NCI-H446 (cell line): Measurements from ENCODE around the gene PRPF18.
A peak's percentile ranks its signal among the peaks of the same experiment; 100 is the strongest.

Source experiments
- DNase-seq, 2 experiments: peaks; one replicate each; lab custom pipeline; 2025; lab: John Stamatoyannopoulos, UW

PRPF18 gene

DNA sequence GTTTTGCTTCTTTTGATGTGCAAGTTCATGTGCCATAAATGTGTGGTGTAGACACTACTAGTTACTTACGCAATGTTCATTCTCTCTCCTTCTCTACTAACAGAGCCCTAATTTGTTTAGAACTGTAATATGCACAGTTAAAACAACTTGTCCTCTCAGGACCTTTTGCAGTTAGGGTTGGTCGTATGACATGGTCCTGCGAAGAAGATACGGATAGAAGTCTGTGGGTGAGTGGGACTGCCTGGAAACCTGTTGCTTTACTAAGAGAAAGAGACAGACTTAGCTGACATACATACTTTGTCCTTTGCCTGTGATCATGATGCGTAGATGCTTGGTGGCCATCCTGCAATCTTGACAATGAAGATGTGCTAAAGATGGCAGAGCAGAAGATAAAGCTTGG is 51.1 kb downstream of the PRPF18 start:
- no peak for DNase-seq

DNA sequence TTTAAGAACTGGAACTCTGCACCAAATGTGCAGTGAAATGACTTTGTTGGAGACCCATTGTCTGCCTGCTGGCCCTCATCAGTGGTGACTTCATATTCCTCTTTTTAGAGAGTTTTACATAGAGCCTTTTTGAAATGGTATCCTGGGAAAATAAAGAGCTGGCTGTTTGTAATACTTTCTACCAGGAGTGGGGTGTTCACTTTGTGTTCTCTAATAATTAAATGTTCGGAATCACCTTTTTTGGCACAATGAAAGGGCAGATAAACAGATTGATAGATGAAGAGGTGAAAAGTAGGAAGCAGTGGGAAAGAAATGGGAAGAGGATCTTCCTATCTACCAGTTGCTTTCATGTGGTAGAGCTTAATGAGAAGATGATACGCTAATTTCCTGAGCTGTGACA is 55.5 kb downstream of the PRPF18 start:
- DNase-seq = no peak

DNA sequence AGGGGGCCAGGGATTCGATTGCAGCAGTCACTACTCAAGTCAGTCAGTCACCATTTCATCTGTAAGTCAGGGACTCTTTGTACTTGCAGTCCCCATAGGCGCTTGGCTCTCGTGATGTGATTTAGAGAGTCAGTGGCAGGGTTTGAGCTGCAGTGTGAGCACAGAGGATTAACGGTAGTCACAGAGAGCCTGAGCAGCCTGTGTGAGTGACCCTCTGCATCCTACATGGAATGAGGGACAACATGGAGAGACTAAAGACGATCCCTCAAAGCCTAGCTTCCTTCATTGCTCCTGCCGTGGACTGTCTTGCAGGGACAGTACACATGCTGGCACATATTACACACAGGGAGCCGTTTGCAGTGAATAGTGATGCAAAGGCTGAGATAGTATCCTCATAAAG is 56.3 kb downstream of the PRPF18 start:
- no peak for DNase-seq

DNA sequence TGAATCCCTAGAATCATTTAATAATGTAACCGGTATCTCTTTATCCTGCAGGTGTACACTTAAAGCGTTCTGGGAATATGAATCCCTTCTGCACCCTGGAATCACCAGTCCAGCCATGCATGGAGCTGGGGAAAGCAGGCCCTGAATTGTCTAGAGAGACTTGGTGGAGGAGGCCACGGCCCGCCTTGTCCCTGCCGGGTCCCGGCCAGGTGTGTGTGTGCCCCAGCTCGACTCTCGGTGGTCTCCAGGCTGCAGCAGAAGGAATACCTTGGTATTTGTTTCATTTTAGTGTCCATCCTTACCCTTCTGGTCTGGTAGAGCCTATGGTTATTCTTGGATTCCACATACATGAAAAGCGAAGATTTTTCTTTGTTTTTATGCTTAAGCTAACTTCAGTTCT is 58.1 kb downstream of the PRPF18 start:
- DNase-seq = no peak

DNA sequence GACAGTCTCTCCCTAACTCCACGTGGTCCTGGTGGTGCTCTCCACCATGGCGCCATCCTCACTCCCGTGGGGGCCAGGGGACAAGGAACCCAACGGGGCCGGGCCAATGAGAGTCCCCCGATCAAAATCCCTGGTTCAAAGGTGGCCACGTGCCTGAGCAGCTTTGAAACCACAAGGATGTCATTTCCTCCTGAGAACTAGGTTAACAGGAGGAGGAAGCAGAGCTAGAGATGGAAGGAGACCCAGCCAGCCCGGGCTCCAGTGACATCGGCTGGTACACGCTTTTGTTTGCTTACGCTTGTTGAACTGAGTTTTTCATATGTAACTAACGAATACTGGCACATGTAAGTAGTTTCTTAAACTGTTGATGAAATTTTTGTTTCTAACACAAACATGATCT is 61.7 kb downstream of the PRPF18 start:
- no peak for DNase-seq

DNA sequence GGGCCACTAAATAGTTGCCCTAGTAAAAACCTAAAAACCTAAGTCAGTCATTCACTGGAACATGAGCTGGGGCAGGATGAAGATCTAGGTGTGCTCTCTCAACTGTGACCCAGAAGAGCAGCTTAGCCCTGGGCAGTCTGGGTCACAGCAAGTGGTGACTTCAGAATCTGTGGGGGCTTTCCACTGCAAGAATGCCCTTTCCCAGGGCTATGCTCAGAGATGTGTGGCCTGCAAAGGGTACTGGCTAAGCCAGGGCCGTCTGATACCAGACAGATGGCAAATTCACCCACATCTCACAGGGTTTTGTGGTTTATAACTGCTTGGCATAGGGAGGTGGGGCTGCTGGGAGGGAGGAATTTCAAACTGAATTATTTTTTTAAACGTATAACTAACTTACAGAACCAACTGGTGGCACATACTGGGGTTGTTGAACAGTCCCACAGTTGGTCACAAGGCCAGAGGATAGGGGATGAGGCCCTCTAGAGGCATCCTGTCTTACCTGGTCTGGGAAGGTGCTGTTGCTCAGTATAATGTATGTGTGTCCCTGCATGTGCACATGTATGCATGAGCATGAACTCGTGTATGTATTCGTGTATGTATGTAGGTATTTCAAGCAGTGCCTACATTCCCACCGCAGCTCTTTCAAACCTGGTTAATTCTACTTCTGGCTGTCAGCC is 63.2 kb downstream of the PRPF18 start:
- DNase-seq = no peak

DNA sequence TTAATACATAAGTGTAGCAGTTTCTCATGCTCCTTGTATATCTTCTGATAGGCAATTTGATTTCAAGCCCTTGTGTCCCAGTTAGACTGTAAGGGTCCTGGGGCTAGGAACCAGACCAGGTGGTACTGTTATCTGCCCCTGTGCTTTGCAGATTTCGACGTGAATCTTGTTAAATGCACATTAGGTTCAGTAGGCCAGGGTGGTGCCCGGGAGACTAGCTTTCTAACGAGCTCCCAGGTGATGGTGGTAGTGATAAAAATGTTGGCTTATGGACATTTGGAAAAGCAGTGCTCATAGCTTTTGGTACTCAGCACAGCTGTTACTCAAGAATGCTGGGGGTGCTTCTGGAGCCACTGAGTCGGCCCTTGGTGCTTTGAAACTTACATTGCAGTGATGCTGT is 64.2 kb downstream of the PRPF18 start:
- DNase-seq = no peak

DNA sequence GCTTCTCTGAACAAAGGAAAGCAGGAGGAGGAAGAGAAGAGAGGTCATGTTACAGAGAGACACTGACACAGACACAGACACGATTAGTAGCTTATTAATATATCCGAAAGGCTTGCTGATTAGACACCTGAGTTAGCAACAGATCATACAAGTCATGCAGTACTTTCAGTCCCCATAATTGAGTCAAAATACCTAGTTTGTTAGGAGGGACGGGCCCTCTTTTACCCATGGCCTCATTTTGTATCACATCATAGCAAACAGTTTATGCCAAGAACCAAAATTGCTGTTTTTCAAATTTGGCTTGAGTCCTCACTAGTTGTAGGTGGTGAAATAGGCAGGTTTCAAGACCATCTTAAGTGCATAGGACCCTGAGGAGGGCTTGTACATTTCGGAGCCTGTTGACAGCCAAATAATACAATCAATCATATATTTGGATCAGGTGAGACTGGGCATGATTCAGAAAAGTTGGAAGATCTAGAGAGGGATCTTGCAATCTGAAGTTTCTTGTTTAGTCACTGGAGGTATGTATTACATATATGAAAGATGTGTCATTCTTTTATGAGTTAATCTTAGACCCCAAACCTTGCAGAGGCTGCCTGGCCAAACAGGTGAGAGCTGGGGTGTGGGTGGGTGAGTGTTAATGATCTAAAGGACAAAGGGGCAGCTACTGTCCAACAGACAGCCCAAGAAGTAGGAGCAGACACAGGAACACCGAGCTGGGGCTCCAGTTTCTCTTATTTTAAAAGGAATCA is 65.4 kb downstream of the PRPF18 start:
- DNase-seq = no peak

DNA sequence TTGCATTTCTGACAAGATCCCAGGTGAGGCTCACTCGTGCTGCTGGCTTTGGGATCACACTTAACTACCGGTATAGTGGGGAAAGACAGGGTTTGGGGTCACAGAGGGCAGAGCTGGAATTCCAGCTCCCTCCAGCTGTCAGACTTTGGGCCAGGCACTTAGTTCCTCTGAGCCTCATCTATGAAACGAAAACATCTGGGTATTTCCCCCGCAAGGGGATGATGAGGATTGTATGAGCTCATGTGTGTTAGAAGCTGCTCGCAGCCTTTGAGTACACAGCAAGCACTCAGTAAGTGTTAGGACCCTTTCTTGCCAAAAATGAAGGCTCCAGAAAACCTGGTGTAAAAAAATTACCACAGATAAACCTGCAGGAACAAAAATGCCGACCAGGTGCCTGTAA is 66.1 kb downstream of the PRPF18 start:
- DNase-seq = no peak

DNA sequence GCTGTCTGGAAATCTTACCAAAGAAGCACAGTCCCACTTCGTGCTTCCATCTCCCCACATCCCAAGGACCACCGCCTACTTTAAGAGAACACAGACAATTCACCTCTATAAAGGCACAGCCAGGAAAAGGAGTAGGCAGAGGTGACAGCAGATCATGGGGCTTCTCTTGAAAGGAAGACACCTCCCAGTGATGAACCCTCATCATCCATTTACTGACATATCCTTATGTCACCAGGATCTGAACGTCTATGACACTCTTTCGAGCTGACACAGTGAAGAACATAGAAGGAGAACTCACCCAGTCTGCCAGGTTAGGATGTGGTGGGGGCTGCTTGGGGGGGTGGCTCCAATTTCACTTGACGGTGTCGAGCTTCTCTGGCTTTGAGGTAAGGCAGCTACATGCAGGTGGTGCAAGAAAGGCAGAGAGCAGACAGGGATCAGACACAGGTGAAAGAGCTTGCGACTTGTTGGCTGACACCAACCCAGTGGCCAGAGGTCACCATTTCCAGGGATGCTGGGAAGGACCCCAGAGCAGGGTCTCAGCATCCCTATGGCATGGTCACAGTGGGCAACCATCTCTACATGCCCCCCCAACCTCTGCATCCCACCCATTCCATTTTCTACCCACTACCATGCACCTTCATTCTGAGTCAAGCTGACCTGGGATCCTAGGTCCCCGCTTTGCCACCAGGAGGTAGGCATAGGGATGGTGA is 67.5 kb downstream of the PRPF18 start:
- DNase-seq = no peak

DNA sequence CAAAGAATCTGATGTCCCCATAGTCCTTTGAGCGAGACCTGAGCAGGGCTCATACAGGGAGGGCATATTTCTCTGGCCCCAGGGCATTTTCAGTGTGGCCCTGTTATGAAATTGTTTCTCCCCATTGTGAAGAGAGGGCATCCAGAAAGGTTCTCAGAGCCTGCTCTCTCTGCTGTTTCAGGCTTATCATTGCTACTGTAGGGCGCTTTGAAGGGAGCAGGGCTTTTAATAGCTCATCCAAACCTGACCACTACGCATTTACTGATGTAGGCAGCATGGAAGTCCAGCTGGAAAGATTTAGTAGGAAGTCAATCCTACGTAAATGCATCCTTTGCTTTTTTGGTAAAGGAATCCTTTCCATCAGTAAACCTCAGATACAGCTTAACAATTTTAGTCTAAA is 68.1 kb downstream of the PRPF18 start:
- no peak for DNase-seq

DNA sequence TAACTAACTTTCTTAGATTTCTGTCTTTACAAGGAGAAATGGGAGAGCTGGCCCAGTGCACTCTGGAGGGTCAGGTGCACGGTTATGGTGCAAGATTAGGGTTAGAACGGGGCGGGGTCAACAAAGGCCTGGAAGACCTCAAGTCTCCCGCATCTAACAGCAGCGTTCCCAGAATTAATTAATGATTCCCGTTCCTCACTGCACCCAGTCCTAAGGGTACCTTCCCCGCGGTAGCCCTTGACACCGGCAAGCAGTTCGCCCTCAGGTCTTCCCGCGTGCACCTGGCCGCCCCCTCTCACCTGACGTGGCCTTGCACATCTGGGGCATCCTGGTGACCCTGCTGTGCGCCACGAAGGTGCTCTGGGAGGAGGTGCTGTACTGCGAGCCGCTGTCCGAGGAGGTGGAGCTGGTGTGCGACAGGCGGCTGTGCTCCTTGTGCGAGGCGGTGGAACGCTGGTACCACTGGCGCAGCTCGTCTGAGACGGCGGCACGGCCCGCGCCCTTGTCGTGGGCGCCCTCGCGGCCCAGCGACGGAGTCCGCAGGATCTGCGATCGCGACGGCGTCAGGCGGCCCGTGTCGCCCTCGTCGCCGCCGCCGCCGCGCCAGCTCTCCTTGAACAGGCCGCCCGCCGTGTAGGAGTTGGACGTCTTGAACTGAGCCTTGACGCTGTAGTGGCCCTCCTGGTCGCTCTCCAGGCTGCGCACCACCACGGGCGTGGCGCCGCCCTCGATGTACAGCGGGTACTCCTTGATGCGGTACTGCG is 69.8 kb downstream of the PRPF18 start:
- no peak for DNase-seq

DNA sequence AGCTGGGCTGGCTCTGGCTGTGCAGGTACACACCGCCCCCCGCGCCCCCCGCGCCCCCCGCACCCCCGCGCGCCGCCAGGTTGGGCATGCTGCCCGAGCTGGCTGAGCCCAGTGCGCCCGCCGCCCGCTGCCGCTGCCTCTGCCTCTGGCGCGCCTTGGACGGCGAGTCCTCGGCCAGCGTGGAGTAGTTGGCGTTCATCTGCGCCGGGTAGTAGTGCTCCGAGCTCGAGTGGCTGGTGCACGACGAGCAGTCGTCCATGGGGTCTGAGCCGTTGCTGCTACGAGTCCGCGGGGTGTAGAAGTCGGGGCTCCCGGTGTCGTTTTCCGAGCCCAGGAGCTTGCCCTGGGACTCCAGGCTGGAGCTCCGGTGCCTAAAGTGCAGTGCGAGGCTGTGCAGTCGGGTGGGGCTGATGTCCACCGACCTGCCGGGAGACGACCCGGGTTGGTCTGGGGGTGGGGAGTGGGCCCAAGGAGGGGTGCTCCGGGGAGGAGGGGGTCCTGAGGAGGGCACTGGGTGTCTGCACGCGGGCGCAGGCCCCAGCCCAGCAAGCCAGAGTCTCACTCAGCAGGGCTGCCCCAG is 70.4 kb downstream of the PRPF18 start:
- no peak for DNase-seq

DNA sequence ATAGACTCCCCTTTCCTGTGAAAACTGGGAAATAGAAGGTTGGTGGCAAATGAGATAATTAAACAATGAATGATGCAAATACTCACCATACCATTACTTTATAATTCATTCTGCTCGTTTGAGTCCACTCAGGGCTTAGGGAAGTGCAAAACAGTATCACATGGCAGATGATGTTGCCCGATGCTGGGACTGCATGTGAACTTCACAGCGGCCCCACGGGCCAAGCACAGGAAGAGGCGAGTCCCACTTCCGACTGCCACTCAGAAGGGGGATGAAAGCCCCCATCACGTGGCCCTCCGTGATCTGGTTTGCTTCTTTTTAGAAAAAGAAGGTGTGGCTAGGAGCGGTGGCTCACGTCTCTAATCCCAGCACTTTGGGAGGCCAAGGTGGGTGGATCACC is 71.5 kb downstream of the PRPF18 start:
- no peak for DNase-seq

DNA sequence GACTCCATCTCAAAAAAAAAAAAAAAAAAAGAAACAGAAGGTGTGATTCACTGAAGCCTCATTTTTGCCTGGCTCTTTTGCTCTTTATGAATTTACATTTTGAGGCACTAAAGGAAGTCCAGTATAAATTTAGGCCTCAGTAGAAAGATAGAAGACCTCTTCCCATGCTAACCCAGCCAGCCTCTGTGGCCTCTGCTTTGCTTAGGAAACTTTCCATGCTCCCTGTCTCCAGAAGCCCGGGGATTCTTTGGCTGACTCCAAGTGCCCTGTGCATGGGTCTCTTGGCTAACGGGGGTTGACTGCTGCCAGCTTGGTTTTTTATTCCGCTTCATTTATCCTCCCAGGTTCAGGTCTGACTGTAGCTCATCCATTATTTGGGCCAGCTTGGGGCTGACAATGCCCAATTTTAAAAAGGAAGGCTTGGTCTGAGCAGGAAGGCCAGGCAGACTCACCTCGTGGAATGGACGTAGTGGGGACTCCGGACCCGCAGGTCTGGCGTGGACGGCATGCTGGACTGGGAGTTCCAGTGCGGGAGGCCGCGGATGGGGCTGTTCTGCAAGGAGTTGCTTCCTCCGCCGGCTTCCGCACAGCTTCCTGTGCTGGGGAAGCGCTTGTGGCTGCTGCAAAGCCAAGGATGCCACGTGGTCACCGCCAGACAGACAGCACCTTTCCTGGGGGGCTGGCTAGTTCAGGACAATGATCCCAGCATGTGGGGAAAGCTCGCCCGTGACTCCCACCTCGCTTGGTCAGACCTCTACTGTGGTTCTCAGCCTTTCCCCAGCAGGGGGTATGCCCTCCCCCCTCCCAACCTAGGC is 72.3 kb downstream of the PRPF18 start:
- DNase-seq = peak in 1 of 2 experiments; percentile 38

DNA sequence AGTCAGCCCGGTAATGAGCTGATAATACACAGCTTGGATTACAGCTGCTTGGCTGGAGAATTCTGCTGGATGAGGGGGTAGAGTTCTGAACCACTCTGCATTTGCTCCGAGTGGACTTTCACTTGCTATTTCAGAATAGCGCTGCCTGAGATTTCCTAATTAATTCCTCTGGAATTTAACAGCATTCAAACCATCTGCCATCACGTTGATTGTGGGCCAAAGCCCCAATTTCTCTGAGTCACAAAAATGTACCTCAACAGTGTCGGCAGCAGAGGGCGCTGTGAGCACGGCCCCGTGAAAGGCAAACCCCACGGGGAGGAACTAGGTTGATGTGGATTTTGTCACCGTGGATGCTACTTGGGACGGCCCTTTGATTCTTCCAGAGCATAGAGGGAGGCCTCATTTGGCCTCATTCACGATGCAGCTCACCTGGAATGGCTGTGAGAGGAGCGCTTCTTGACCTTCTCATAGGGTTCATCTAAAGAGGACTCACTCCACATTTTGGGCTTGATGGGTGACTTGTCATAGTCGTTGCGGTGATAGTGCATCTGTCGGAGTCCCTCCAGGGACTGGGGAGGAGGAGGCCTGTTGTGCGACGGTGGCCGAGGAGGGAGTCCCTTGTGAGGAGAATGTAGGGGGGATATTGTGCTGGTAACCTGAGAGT is 73.3 kb downstream of the PRPF18 start:
- DNase-seq = peak; percentile 72 to 78

DNA sequence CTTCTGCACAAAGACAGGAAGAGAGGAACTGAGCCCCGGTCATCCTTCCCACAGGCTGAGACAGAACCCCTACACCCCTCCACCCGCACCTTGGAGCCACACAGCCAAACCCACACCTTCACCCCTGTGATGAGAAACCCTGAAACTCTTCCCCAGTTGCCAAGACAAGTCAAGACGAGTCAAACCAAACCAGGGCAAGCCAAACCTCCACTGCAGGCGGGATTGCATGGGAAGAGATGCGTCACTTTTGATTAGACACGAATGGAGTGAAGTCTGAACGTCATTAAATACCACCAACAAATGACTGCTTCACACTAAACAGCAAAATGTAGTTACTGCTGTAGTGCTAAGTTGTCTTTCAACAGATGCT is 73.8 kb downstream of the PRPF18 start:
- DNase-seq = no peak

DNA sequence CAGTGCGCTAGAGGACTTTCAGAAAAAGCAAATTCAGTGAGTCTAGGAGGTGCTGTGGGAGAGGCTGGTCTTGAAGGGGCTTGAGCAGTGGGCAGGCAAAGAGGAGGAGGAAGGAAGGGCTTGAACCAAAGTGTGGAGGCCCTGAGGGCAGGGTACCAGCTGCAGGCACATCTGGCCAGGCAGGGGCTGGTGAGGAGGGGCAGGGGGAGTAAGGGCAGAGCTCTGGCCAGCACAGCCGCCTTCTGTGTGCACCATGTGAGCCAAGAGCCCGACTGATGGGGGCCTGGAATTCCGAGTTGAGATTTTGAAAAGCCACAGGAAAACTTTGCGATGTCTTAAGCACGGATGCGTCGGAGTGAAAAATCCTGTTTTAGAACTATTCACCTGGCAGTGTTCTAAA is 74.5 kb downstream of the PRPF18 start:
- DNase-seq = no peak

DNA sequence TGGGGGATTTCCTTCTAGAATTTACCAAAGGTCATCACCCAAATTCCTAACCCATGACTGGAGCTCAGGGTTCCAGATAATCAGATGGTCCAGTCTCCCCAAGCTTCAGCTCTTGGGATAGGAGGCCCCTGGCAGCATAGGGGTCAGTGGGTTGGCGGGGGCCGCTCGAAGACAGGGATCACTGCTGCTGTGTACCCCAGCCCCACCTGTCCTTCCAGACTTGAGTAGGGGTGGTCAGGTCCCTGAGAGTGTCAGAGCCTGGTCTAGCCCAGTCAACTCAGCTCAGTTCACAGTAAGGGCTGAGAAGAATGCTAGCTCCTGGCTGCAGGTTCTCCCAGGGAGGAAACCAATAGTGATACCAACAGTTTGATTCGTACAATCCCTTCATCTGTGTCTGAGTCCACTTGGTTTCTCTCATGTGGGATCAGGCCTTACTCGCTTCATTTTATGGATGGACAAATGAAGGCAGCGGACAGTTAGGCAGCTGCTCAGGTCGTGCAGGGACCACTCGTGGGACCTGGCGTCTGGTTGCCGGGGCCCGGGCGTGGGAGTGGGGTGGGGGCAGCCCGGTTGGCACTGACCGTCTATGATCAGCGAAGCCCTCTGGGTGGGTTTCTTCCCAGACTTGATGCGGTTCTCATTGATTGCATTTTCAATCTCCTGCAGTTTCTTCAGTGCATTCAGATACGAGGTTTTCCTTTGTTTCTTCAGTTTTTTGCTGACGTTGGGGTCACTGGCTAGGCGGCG is 78.9 kb downstream of the PRPF18 start:
- DNase-seq = no peak

DNA sequence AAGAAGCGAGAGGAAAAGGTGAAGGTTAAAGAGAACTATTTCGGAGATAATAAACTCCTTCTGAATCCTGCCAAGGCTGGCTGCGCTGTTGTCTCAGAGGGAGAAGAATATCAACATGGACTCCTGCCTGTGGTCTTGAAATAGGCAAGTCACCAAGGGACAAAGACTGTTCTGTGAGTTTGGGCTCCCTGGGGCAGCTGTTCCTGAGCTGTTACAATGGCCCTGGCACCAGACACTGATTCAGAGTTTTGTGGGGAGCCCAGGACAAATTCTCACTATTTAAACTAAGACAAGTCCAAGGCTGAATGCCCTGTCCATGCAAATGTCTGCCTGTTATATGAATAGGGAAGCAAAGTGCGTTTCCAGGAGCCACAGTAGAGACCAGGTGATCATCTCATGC is 81.4 kb downstream of the PRPF18 start:
- no peak for DNase-seq
